HTERT RPE-1 (cell line): ENCODE measurements around the gene TELO2.

Source experiments
- in situ Hi-C: fragments of 300-500 bp; cut with MboI; formaldehyde crosslinking; loops from 4 replicates; pipeline ENCODE4 v1.14.3; 2020; ENCODE audit warnings: low sequenced_read_pairs

The TELO2 gene

DNA sequence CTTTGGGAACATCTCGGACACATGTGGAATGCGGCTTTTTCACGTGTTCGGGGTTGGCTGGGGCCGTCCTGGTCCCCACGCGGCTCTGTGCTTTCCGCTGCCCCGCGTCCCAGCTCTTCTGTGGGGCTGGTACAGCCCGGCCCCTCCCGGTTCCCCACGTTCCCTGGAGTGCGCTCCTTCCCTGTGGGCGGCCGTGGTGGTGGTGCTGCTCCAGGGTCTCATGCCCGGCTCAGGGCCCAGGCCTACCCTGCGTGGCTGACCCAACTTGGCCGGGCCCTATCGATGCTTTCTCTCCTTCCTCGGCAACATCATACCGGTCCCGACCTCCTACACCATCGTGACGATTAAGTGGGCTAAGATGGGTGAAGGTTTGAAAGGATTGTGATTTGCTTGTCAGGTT lies 3.3 kb downstream of the TELO2 start:
- in situ Hi-C loops, result no loop called here

DNA sequence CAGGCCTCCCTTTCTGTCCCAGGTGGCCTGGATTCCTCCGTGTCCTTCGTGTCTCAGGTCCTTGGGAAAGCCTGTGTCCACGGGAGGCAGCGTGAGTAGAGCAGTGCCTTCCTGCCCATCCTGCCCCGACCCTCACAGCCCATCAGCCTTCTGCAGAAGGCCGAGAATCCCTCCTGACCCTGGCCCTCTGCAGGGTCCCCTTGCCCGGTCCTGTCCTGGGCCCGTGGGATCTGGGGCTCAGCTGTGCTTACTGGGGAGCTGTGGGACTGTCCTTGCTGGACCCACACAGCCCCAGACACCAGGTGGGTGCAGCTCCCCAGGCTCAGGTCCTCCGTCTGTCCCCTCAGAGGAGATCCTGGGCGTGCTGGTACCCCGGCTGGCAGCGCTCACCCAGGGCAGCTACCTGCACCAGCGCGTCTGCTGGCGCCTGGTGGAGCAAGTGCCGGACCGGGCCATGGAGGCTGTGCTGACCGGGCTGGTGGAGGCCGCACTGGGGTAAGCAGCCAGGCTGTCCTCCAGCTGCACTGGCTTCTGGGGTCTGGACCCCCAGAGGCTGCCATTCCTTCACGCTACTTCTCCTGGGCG lies 3.9 kb downstream of the TELO2 start:
- in situ Hi-C loops, result no loop called here

DNA sequence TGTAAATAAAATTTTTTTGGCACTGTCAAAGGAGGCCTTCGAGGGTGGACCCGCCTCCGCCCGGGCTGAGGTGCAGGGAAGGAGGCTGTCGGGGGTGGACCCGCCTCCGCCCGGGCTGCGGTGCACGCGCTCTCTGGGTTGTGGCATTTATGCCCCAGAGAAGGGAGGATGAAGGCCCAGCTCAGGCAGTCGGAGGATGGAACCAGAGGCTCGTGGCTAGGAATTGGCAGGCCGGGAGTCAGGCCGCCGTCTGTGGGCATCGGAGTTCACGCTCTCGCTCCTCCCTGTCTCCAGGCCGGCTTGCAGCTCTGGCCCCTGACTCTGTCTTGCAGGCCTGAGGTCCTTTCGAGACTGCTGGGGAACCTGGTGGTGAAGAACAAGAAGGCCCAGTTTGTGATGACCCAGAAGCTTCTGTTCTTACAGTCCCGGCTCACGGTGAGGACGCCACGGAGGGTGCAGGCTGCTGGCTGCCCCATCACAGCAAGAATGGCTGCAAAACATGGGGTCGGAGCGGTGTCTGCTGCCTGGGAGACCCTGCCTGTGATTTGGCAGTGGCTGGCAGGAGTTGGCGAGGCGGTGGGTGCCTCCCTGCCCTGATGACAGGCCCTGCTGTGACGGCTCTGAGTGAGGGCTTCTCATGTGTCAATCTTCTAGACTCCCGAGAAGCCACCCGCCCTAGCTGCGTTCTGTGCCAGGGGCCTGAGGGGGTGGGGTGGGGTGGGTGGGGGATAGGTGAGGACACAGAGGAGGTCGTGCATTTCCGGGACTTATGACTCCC lies 5.9 kb downstream of the TELO2 start:
- in situ Hi-C loops, result no loop called here

DNA sequence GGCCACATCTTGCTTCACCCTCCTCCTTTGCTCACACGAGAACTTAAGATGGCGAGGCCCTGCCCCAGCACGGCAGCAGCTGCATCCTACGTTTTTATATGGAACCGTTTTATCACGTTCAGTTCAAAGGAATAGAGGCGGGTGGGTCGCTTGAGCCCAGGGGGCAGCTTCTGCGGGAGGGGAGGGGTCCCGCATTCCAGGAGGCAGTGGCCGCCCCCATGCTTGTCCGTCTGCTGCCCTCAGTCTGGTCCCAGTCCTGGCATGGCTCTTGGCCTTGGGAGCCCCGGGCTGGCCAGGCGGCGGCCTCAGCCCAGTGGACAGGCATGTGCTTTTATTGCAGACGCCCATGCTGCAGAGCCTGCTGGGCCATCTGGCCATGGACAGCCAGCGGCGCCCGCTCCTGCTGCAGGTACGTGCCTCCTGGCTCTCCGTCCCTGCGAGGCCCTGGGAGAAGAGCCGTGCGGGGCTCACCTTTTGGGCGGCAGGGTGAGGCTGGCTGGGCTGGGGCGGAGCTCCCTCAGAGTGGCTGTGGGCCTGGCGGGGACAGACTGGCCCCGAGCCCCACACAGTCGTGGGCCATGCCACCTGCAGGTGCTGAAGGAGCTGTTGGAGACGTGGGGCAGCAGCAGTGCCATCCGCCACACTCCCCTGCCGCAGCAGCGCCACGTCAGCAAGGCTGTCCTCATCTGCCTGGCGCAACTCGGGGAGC lies 6.8 kb downstream of the TELO2 start:
- in situ Hi-C loops, result no loop called here

DNA sequence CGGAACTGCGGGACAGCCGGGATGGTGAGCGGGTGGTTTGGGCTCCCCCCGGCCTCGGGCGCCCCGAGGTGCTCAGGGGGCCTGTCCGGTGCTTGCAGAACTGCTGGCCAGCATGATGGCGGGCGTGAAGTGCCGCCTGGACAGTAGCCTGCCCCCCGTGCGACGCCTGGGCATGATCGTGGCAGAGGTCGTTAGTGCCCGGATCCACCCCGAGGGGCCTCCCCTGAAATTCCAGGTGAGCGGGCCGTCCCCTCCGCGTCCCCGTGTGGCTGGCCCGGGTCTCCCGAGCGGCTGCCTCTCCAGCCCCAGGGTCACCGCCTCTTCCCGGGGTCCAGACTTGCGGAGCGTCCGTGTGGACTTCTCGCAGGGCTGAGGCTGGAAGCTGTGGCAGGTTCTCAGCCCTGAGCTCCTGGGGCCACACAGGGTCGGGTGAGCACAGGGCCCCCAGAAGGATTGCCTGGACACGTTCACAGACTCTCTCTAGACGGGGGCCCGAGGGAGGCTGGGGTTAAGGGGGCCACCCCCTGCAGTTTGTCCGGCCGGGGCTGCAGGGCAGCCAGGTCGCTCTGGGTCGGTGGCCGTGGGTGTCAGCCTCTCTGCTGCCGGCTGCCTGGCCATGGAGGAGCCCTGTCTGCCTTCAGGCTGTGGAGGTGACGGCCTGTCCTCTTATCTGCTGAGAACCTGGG lies 7.4 kb downstream of the TELO2 start:
- in situ Hi-C loops, result no loop called here

DNA sequence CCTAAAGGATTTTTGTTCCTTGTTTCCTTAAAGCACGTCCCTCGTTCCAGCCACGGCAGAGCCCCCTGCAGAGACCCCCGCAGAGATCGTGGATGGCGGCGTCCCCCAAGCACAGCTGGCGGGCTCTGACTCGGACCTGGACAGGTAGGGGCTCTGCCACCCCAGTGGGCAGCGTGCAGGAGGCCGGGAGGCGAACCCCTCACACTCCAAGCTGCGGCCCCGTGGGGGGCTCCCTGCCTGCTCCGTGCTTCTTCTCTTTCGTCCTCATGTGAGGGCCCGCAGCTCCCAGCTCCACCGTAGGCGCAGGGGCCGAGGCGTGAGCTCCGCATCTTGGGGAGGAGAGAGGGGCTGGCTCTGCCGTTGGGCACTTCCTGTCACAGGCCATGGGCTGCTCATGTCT lies 8.5 kb downstream of the TELO2 start:
- in situ Hi-C loops, result no loop called here

DNA sequence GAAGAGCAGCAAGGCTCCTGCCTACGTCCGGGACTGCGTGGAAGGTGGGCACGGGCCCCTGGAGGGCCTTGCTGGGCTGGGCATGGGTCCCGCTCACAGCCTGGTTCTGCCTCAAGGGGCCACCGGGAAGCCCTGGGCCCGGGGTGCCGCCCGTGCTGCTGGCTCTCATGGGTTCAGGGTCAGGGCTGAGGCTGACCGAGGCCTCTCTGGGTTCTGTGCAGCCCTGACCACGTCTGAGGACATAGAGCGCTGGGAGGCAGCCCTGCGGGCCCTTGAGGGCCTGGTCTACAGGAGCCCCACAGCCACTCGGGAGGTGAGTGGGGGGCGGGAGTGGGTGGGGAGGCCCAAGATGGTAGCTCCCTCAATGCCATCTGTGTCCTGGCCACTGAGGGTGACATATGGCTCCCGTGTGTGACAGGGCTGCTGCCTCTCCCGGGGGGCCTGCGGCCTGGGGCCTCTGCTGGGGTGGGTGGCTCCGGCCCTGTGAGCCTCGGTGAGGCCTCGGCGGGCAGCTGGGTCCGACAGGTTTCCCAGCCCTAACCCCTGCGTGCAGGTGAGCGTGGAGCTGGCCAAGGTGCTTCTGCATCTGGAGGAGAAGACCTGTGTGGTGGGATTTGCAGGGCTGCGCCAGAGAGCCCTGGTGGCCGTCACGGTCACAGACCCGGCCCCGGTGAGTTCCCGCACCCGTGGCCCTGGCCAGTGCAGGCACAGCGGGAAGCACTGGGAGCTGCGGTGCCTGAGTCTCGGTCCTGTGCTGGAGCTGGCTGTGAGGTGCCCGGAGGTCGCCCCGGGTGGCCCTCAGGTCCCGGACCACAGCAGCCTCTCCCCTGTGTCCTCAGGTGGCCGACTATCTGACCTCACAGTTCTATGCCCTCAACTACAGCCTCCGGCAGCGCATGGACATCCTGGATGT lies 9.2 kb downstream of the TELO2 start:
- in situ Hi-C loops, result no loop called here

DNA sequence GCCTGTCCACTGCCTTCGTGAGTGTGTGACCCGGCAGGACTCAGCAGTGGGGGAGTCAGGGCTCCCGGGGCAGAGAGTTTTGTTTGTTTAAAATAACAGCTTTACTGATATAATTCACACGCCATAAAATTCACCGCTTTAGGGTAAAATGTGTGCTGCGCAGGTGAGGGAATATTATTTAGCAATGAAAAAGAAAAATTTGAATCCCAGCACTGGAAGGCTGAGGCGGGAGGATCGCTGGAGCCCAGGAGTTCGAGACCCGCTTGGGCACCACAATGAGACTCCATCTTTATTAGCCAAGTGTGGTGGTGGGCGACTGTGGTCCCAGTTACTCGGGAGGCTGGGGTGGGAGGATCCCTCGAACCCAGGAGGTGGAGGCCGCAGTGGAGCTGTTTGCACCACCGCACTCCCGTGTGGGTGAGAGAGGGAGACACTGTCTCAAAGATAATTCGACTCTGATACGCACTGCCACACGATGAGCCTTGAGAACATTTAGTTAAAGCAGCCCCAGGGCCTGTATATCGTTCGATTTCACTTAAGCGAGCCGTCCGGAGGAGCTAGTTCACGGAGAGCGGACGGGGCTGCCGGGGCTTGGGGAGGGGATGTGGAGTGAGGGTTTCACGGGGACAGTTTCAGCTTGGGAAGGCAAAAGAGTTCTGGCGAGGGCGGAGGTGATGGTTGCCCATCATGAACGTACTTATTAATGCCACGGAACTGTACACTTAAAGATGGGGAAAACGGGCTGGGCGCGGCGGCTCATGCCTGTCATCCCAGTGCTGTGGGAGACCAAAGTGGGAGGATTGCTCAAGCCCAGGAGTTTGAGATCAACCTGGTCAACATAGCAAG lies 10.2 kb downstream of the TELO2 start:
- in situ Hi-C loops, result no loop called here

DNA sequence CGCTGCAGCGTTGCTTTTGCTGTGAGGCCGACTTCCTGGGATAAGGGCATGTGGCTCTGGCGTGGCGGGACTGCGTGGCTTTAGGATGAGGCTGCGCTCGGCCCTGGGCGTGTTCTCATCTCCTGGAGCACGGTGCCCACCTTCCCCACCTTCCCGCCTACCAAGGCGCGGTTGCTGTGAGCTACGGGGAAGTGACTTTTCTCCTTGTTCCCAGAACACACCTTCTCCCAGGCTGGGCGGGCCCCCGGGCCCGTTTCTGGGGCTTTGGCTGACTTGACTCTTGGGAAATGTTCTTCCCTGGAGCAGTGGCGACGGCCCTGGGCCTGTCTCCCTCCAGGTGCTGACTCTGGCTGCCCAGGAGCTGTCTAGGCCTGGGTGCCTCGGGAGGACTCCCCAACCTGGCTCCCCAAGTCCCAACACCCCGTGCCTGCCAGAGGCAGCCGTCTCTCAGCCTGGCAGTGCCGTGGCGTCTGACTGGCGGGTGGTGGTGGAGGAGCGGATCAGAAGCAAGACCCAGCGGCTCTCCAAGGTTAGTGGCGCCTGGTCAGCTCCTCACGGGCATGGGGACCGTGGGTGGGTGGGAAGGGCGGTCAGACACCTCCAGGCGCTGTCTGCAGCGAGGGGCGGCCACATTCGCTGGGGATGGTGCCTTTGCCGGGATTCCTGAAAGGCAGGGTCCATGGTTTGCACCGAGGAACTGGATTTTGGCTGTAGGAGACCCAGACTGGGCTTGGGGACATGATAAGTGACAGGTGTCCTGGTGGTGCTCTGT lies 12.1 kb downstream of the TELO2 start:
- in situ Hi-C loops, result no loop called here

DNA sequence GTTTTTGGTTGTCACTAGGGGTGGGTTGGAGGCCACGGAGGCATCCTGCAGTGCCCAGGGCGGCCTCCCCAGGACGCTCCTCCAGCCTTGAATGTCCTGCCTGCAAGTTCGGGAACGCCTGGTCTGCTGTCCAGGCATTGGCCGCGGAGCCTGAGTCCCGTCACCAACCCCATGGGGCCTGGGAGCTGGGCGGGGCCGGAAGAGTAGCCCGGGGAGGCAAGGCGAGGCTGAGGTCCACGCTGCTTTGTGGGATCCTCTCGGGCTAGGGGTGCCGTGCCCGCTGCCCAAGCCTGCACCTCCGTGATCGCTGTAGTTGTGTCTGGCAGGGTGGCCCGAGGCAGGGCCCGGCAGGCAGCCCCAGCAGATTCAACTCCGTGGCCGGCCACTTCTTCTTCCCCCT lies 12.8 kb downstream of the TELO2 start:
- in situ Hi-C loops, result no loop called here

DNA sequence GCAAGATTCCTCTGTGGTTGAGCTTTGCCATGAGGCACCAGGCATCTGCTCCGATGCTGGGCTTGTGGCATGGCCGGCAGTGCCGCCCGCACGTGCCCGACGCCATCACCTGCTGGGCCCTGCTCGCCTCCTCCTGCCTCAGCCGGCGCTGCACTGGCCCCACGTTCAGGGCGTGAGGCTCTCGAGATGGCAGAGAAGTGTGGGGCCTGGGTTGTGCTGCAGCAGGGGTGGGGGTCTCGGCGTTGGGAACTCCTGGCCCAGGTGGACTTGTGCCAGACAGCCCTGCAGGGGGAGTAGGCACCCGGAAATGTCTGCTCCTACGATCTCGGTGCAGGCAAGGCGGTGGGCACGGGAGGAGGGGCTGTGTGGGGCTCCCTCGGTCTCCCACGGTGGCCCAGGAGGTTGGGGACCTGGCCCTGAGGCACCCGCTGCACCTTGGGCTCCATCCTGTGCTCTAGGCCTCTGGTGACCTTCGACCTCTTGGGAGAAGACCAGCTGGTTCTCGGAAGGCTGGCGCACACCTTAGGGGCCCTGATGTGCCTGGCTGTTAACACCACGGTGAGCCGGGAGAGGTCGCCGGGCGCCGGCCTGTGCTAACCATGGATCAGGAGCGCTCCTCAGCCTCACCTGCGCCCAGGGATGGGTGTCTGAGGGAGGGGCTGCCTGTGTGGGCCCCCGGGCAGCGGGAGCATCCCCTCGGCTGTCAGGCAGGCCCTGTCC lies 13.5 kb downstream of the TELO2 start:
- in situ Hi-C loops, result no loop called here

DNA sequence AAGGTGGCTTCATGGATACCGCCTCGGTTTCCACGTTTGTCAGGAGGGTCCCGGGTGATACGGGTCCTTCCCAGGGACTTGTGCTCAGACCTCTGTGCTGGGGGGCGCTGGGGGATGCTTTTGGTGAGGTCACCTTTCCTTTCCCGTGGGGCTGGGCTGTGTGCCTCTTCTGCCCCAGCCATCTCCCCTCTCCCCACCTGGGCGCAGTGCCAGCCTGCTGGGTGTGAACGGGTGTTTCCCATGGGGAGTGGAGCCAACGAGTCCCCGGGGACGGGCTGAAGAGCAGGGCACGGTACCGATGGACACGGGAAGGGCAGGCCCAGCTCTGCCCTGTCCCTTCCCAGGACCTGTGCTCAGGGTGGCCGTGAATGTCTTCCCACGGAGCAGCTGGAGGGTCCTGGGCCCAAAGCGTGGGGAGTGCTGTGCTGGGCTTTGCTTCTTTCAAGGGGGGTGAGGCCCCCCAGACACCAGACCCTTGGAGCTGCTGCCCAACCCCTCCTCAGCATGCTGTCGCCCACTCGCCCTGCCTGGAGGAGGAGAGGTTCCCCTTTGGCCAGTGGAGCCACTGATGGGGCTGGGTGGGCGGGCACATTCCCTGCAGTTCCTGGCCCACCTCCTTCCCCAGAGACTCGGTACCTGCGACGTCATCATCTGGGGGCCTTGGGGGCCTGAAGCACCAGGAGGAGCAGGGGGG lies 15.5 kb downstream of the TELO2 start:
- in situ Hi-C loops, result no loop called here

DNA sequence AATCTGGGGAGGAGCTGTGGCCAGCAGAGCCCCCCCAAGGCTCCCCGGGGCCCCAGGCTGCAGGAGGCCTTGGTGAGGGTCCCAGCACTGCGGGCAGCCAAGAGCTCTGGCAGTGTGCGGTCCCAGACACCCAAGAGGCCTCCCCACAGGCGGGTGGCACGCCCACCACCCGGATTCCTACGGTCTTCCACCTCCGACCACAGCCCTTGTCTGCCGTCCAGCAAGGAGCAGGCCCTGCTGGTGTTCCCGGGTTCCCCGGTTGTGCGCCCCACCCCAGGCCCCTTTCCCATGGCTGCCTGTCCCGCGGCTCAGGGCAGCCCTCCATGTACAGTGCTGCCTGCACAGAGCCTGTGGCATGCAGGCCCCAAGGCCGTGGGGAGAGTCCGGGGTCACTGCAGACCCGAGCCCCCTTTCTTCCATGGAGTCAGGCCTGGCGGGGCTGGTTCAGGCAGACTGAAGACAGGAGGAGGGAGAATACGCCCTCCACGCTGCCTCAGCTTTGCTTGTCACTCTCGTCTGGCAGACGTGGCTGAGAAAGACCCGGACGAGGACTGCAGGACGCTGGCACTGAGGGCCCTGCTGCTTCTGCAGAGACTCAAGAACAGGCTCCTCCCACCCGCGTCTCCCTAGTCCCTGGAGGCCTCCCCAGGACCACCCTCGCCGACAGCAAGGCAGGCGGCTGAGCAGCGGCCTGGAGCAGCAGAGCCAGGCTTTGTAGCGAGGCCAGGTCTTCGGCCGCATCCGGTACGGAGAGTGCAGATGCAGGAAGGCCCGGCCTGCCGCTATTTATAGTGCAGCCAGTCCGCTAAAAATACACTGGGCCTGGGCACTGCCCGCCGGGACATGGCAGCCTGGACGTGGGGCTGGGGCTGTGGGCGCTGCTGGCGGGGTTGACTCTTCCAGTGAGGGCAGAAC lies 16.4 kb downstream of the TELO2 start:
- in situ Hi-C loops, result no loop called here

DNA sequence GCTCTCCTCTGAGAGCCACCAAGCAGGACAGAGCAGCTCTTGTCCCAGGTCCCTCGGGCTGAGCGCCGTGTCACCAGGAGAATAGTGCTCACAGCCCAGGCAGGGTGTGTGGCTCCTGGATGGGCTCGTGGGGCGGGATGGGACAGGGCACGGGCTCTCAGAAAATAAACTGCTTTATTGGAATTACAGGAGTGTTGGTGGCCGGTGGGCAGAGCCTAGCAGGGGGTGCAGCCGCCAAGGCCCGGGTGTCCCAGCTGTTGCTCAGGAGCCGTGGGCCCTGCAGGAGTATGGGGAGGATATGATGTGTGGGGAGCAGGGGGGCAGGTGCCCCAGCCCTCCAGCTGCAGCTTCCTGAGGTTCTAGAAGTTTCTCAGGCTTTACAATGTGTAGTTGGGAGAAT lies 17.1 kb downstream of the TELO2 start:
- in situ Hi-C loops, result no loop called here

DNA sequence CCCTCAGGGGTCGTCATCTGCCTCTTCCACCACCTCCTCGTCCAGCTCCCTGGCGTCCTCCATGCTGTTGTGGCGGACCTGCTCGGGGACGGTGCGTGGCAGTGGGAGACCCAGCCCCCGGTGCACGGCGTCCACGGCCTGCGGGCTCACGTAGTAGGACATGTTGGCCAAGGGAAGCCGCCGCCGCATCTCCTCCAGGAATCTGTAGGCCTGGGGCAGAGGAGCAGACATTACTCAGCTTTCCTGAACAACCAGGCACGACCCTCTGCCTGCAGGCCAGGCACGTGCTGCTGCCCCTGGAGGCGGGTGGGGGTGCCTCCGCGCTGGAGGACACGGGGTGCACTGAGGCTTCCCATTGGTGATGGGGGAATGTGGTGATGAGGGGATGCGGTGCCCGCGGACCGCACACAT lies 17.8 kb downstream of the TELO2 start:
- in situ Hi-C loops, result no loop called here

DNA sequence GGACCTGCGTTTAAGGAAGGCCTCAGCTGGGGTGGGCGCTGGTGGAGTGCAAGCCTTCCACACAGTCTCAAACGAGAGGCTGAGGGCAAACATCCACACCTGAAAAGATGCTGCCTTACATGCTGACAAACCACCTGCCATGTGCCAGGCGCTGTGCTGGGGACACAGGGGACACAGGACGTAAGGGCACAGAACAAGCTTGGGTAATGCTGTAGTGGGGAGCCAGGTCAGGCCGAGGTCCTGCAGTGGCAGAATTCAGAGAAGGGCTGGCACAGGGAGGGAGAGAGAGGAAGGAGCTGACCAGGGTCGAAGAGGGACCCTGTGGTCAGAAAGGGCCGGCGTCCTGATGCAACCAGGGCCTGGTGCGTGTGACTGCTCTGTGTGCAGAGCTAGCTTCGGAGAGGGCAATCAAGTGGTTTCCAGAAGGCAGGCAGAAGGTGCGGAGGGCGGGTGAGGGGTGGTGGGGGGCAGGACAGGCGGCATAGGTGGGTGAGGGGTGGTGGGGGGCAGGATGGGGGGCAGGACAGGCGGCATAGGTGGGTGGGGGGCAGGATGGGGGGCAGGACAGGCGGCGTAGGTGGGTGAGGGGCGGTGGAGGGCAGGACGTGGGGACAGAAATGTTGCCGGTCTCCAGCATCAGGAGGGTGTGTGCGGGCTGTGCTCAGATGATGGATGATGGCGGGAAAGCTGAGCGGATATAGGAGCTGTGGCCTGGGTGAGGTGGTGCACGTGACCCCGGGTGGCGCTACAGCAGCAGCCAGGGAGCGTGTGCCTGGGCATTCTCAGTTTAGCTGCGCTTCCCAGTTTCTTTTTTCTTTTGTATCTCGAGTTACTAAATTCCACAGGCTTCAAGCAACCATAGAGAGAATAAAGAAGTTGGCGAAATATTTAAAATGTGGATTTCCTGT lies 18.8 kb downstream of the TELO2 start:
- in situ Hi-C loops, result no loop called here
